ENCODE measurements around the gene ABCC1.

DNA sequence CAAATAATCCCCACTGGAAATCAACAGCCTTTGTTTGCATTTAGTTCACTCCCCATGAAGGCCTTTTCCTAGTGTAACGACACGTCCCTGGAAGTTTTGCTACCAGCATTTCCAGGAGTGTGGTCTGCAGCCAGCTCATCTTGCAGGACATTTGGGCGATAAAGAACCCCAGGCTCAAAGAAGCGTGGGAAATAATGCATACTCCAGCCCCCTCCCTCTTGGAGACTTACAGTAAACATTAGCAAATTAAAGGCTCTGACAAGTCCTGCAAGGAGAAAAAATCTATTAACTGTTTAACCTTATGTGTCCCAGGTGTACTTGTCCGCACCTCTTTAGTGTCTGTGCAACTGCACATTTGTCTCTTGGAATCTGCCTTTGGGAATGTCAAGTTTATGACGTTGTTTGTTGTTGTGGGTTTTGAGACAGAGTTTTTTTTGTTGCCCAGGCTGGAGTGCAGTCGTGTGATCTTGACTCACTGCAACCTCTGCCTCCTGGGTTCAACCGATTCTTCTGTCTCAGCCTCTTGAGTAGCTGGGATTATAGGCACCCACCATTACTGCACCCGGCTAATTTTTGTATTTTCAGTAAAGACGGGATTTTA, 131.1 kb downstream of the ABCC1 start:
- no peak for TF ChIP-seq CTCF (IDR thresholded peaks at IDR 0.05; ENCODE audit: poor library complexity, severe bottlenecking)
- TF ChIP-seq POLR2AphosphoS5 (IDR thresholded peaks at IDR 0.05): no peak
- no peak for TF ChIP-seq REST (IDR thresholded peaks at IDR 0.05; ENCODE audit: borderline replicate concordance)
- TF ChIP-seq MXI1 (conservative IDR thresholded peaks at IDR 0.05; ENCODE audit: poor library complexity, severe bottlenecking): no peak
- no peak for TF ChIP-seq TAF1 (IDR thresholded peaks at IDR 0.05; ENCODE audit: low read depth)
- TF ChIP-seq EZH2 (IDR thresholded peaks at IDR 0.05; ENCODE audit: borderline replicate concordance, insufficient read depth, low read length, poor library complexity, severe bottlenecking): no peak
- TF ChIP-seq EP300 (conservative IDR thresholded peaks at IDR 0.05; ENCODE audit: poor library complexity, severe bottlenecking): no peak
- no peak for TF ChIP-seq RAD21 (conservative IDR thresholded peaks at IDR 0.05)
